Activated CD4-positive, alpha-beta T cell treated with anti-CD3 and anti-CD28 coated beads, Interleukin-2, amount 10 ng/mL, durations not matched to agents 24 days and 14 days (primary cell): ENCODE measurements around the gene PIEZO1. TPM values are rescaled to one million over a fixed set of nuclear protein-coding genes. Genes with fewer than 3 reads are reported as not detected.
A peak's percentile ranks its signal among the peaks of the same experiment; 100 is the strongest.

ENCODE experiments used
- DNase-seq: peaks from one replicate; pipeline ENCODE4 v3.0.0; 2022
- H3K27ac Mint-ChIP-seq: one replicate; pipeline ENCODE4 v1.8.0; 2022; ENCODE audit warnings: mild to moderate bottlenecking, mixed read lengths
- H3K27me3 Mint-ChIP-seq: one replicate; pipeline ENCODE4 v1.8.0; 2022; ENCODE audit warnings: mixed read lengths
- H3K36me3 Mint-ChIP-seq: one replicate; pipeline ENCODE4 v1.8.0; 2022; ENCODE audit warnings: low read depth, mild to moderate bottlenecking, mixed read lengths
- H3K4me1 Mint-ChIP-seq: one replicate; pipeline ENCODE4 v1.8.0; 2021; ENCODE audit warnings: mixed read lengths
- H3K4me3 Mint-ChIP-seq: one replicate; pipeline ENCODE4 v1.8.0; 2022; ENCODE audit warnings: mild to moderate bottlenecking, moderate library complexity, mixed read lengths
- H3K9me3 Mint-ChIP-seq: one replicate; pipeline ENCODE4 v1.8.0; 2021; ENCODE audit warnings: mixed read lengths
- intact Hi-C: fragments of 100-400 bp; cut with micrococcal nuclease; formaldehyde crosslinking; loops from one replicate; pipeline ENCODE4 v1.15.1; 2023
- total RNA-seq: library from RNA; stranded (reverse); gene quantifications from 2 replicates; pipeline ENCODE4 v1.2.3, GENCODE V29; 2022

The PIEZO1 gene
- total RNA-seq, 1 donor from 2014 or later: 226 TPM

DNA sequence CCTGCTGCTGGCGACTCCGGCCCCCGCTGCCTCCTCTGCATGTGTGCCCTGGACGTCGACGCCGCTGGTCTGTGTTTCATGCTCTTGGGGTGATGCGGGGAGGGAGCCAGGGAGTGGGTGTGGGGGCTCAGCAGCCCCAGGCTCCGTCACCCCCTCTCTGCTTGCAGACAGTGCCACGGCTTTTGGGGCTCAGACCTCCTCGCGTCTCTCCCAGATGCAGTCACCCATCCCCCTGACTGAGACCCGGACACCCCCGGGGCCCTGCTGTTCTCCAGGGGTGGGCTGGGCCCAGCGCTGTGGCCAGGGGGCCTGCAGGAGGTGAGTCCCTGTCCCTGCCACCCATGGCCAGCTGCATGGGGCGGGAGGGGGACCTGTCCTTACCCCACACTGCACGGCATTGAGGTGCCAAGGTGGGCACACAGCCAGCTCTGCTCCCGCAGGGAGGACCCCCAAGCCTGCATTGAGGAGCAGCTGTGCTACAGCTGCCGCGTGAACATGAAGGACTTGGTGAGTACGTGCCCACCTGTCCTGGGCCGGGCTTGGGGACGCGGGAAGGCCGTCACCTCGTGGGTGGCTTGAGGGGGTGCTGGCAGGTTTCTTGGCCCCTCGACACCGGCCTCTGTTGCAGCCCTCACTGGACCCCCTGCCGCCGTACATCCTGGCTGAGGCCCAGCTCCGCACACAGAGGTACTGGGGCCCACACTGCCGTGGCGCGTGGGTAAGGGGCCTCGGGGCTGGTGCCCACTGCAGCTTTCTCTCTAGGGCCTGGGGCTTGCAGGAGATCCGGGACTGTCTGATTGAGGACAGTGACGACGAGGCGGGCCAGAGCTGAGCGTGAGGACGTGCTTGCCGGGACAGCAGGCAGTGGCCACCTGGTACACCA lies 70.4 kb downstream of the PIEZO1 start:
- H3K36me3 Mint-ChIP-seq: peaks cover 29% of the 10 kb centered on the region
- H3K9me3 Mint-ChIP-seq: no peaks in the 10 kb centered on the region
- intact Hi-C loops: no loop called here
- no peak overlapping the region for H3K4me3 Mint-ChIP-seq
- H3K27me3 Mint-ChIP-seq: no peaks in the 10 kb centered on the region
- H3K27ac Mint-ChIP-seq: no peak overlapping the region
- no peaks in the 10 kb centered on the region for H3K4me1 Mint-ChIP-seq
- no peak for DNase-seq

DNA sequence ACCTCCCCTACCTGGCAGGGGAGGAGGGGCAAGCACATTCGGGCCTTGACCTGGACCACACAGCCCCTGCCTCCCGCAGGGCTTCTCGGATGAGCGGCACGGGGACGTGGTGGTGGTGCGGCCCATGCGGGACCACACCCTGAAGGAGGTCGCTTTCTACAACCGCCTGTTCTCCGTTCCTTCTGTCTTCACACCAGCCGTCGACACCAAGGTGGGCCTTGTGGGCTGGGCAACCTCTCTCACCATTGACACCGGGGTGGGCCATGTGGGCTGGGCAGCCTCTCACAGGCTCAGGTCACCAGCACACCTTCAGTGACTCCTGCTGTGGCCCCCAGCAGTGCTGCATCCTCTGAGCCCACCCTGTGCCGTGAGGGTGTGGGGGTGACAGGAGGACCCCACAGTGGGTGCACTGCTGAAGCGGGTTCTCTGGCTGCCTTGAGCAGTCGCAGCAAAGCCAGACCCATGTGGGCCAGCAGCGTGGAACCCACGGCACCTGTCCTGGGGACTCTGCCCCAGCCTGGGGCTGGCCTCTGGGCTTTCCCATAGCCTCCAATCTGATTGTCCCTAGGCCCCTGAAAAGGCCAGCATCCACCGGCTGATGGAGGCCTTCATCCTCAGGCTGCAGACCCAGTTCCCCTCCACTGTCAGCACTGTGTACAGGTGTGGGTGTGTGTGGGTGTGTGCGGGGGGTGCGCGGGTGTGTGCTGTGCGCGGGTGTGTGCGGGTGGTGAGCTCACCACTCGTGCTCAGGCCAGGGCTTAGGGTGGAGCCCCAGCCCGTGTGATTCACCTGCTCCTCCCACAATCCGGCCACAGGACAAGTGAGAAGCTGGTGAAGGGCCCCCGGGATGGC lies 71.2 kb downstream of the PIEZO1 start:
- Mint-ChIP-seq H3K27ac (no peak overlapping the region), H3K36me3 (peaks cover 26% of the 10 kb centered on the region), H3K4me3 (no peak overlapping the region), H3K4me1 (no peaks in the 10 kb centered on the region), H3K9me3 (no peaks in the 10 kb centered on the region), H3K27me3 (no peaks in the 10 kb centered on the region)
- no peak for DNase-seq
- intact Hi-C loops: no loop called here

DNA sequence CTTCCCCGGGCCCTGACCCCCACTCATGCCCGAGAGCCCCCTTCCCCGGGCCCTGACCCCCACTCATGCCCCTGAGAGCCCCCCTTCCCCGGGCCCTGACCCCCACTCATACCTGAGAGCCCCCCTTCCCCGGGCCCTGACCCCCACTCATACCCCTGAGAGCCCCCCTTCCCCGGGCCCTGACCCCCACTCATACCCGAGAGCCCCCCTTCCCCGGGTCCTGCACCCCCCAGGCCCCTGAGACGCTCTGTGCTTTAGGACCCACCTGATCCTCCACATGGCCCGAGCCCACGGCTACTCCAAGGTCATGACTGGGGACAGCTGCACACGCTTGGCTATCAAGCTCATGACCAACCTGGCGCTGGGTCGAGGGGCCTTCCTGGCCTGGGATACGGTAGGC lies 72.0 kb downstream of the PIEZO1 start:
- intact Hi-C loops: no loop called here
- Mint-ChIP-seq H3K36me3 (peaks cover 21% of the 10 kb centered on the region), H3K4me1 (no peaks in the 10 kb centered on the region), H3K27me3 (no peaks in the 10 kb centered on the region), H3K4me3 (no peak overlapping the region), H3K27ac (no peak overlapping the region), H3K9me3 (no peaks in the 10 kb centered on the region)
- DNase-seq: no peak

DNA sequence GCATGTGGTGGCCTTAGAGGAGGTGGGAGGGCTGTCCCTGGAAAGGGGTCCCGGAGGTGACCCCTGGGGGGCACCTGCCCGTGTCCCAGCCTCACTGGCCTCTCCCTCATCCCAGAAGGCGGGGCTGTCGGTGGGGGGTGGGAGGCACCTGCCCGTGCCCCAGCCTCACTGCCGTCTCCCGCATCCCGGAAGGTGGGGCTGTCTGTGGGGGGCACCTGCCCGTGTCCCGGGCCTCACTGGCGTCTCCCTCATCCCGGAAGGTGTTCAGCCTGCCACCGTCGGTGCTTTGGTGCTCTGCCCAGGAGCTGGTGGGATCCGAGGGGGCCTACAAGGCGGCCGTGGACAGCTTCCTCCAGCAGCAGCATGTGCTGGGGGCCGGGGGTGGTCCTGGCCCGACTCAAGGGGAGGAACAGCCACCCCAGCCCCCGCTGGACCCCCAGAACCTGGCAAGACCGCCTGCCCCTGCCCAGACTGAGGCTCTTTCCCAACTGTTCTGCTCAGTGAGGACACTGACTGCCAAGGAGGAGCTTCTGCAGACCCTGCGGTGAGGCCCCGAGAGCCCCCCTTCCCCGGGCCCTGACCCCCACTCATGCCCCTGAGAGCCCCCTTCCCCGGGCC lies 72.5 kb downstream of the PIEZO1 start:
- DNase-seq: no peak

DNA sequence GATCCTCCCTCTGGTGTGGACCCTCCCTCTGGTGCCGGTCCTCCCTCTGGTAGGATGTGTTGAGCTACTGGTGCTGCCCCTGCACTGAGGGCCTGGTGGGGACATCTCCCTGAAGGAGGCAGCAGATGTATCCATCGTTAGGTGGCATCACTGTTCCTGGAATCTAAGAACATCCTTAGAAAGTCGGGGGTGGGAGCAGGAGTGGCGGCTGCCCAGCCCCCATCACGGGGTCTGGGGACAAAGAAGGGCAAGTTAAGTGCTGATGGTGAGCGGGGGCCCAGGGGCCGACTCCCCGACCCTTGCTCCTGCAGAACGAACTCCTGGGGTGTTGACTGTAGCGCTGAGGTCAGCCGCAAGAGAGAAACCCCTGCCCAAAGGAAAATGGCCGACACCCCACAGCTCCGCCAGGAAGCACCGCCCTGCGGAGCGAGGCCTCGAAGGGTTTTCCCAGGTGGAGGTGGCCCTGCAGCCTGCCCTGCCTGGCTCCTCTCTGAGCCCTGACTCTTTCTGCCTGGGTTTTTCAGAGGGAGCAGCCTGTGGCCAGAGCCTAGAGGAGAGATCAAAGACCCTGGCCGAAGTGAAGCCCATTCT lies 73.2 kb downstream of the PIEZO1 start:
- H3K36me3 Mint-ChIP-seq: peaks cover 16% of the 10 kb centered on the region
- DNase-seq: no peak
- H3K27me3 Mint-ChIP-seq: no peaks in the 10 kb centered on the region
- intact Hi-C loops: no loop called here
- no peak overlapping the region for H3K4me3 Mint-ChIP-seq
- no peak overlapping the region for H3K27ac Mint-ChIP-seq
- H3K9me3 Mint-ChIP-seq: no peaks in the 10 kb centered on the region
- H3K4me1 Mint-ChIP-seq: peaks cover 8% of the 10 kb centered on the region

More for the DNA sequence above, 72.5 kb downstream of the PIEZO1 start:
- H3K27me3 Mint-ChIP-seq: no peaks in the 10 kb centered on the region
- no peak overlapping the region for H3K4me3 Mint-ChIP-seq
- H3K36me3 Mint-ChIP-seq: peaks cover 18% of the 10 kb centered on the region
- H3K4me1 Mint-ChIP-seq: peaks cover 1% of the 10 kb centered on the region
- intact Hi-C loops: no loop called here
- H3K27ac Mint-ChIP-seq: no peak overlapping the region
- H3K9me3 Mint-ChIP-seq: no peaks in the 10 kb centered on the region

DNA sequence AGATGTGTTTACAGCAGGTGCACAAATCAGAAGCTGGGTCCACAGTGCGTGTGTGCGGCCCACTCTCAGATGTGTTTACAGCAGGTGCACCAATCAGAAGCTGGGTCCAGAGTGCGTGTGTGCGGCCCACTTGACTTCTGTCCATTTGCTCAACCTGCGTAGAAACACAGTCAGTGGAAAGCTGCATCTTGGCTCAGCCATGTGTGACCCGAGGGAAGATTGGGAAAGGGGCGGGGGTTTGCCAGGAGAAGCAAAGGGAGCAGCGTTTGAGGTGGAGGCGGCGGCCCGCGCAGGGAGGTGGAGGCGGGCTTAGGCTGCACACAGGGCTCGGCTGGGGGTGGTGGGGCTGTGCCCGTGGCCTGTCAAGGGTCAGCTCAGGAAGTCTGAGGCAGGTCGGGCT lies 74.5 kb downstream of the PIEZO1 start:
- intact Hi-C loops: no loop called here
- DNase-seq: no peak
- Mint-ChIP-seq H3K27me3 (no peaks in the 10 kb centered on the region), H3K36me3 (peaks cover 11% of the 10 kb centered on the region), H3K4me1 (peaks cover 8% of the 10 kb centered on the region), H3K27ac (no peak overlapping the region), H3K9me3 (no peaks in the 10 kb centered on the region), H3K4me3 (no peak overlapping the region)

DNA sequence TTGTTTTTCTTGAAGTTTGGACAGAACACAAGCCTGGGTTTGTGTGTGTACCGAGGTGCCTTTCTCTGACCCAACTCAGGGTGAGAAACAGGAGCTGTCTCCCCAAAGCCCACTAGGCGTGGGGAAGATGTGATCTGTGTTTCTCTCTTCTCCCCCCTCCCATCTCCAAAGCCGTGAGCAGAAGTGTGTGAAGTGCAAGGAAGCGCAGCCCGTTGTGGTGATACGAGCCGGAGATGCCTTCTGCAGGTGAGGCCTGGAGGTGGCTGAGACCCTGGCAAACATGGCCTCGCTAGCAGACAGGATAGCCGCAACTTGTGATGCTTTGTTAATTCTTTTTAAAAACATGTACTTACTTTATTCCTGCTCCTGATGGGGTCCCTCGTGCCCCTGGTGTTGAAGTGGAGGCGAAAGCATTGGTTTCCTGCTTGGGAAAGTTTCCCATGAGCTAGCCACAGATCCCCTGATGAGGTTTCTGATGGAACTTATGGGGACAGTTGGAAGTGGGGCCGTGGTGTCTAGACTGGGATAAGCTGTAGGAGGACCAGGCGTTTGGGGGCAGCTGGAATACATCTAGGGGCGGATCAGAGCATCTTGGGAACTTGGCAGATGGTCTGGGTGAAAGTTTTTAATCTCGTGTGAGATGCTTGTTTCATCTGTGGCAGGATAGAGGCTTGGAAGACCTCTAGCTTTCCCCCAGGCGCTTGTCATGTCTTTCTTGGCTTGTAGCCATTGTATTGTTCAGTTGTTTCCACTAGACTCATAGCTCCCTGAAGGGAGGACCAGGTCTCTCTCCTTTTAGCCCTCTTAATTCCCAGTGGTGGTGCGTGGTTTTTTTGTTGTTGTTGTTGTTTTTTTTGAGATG lies 77.8 kb downstream of the PIEZO1 start:
- no peak for DNase-seq
- Mint-ChIP-seq H3K36me3 (peaks cover 12% of the 10 kb centered on the region), H3K4me1 (peaks cover 34% of the 10 kb centered on the region), H3K27me3 (no peaks in the 10 kb centered on the region), H3K4me3 (peak overlapping the region; percentile 88), H3K9me3 (no peaks in the 10 kb centered on the region), H3K27ac (peak overlapping the region; percentile 81)
- intact Hi-C loops: loop anchor here (1.0 kb wide), 2 partner anchors 30 to 137 kb away; partner anchors contain the start of gene ZC3H18

DNA sequence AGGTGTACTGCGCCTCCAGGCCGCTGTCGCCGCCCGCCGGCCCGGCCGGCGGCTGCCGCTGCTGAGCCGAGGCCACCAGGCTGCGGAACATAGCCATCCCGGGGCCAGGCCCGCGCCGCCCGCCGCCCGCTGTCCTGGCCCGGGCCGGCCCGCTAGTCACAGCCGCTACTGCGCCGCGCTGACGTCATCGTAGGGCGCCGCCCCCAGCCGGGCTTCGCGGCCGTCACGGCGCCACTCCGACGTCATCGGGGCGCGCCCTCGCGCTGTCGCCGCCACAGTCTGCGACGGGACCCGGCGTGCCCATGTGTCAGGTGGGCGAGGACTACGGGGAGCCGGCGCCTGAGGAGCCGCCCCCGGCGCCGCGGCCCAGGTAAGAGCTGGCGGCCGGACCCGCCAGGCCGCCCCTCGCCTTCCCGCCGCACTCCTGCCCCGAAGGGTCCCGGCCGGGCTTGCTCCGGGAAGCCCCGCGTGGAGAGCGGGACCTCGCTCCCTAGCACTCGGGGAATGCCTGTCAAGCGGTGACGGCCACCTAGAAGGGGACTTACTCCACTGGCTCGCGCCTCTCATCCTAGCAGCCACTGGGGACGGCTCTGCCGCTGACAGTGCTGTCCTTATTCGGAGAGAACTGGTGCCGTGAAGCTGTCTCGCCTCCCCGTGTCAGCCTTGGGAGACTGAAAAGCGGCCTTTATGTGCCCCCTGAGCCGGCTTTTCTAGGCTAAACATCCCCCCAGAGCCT lies 78.6 kb downstream of the PIEZO1 start, which contains the start of the genes CTU2 and RNF166:
TSS of gene CTU2 (plus strand) at position 275 of the 736 bp plus-strand sequence. CDS start at position 303, 28 bp downstream.
TSS of gene RNF166 (minus strand) at position 180 of the 736 bp plus-strand sequence. CDS start at position 97, 83 bp downstream.
- Mint-ChIP-seq H3K27ac (peak within 1 kb of the TSS; percentile 87), H3K4me3 (peak within 1 kb of the TSS; percentile 88), H3K27me3 (no peaks in the 10 kb centered on the region), H3K9me3 (no peaks in the 10 kb centered on the region), H3K36me3 (peaks cover 12% of the 10 kb centered on the region), H3K4me1 (peaks cover 37% of the 10 kb centered on the region)
- intact Hi-C loops: loop anchor here (1.0 kb wide), 2 partner anchors 31 to 136 kb away; partner anchors contain the start of gene ZC3H18
- peak; percentile 98 for DNase-seq

DNA sequence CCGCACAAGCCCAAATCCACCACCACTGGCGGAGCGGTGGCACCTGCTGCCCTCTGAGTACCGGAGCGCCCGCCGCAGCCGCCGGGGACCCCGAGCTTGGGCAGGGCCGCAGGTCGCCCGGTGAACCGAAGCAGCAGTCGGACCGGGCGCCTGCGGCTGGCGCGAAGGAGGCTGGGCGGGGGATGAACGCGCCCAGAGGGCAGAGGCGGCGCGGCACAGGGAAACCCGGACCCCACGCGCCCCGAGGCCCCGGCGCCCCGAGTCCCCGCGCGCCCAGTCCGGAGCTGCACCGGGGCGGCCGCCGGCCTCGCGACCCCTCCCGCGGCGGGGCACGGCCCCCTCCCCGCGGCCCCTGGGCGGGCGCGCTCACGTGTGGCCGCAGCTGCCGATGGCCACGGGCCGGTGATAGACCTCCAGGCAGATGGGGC lies 79.2 kb downstream of the PIEZO1 start:
- Mint-ChIP-seq H3K27me3 (no peaks in the 10 kb centered on the region), H3K27ac (peak overlapping the region; percentile 87), H3K4me3 (peak overlapping the region; percentile 81), H3K9me3 (no peaks in the 10 kb centered on the region), H3K4me1 (peaks cover 40% of the 10 kb centered on the region), H3K36me3 (peaks cover 15% of the 10 kb centered on the region)
- peak; percentile 78 for DNase-seq
- intact Hi-C loops: loop anchor here (1.0 to 2.0 kb wide), 3 partner anchors 31 to 136 kb away; partner anchors contain the start of gene ZC3H18

DNA sequence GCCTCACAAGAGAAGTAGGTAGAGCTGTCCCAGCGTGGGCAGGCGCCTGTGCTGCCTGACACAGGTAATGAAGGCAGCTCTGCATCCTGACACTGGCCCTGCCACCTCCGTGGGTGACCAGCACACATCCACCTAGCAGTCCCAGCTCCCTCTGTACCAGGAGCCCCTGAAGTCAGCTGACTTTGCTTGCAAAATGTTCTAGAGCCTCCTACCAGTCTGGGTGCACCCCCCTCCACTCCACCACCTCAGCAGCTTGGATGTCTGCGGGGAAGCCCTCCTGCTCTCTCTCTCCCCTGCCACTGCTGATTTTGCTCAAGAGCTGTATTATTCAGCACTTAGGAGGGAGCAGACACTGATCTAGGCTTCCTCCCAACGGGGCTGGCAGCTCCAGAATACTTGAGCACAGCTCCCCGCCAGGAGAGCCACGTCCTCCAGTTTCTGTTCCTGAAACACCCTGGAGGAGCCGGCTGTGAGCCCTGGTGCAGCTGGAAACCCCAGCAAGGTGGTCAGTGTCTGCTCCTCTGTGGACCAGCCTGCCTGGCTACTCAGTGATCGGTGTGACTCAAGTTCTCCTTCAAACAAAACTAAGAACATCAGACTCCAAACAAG lies 79.8 kb downstream of the PIEZO1 start:
- peak; percentile 76 for DNase-seq
- H3K27me3 Mint-ChIP-seq: no peaks in the 10 kb centered on the region
- peak overlapping the region; percentile 81 for H3K4me3 Mint-ChIP-seq
- no peaks in the 10 kb centered on the region for H3K9me3 Mint-ChIP-seq
- peak overlapping the region; percentile 87 for H3K27ac Mint-ChIP-seq
- peaks cover 17% of the 10 kb centered on the region for H3K36me3 Mint-ChIP-seq
- intact Hi-C loops: loop anchor here (2.0 kb wide), 1 partner anchor 78 kb away; no protein-coding TSS in a partner anchor
- H3K4me1 Mint-ChIP-seq: peaks cover 44% of the 10 kb centered on the region

DNA sequence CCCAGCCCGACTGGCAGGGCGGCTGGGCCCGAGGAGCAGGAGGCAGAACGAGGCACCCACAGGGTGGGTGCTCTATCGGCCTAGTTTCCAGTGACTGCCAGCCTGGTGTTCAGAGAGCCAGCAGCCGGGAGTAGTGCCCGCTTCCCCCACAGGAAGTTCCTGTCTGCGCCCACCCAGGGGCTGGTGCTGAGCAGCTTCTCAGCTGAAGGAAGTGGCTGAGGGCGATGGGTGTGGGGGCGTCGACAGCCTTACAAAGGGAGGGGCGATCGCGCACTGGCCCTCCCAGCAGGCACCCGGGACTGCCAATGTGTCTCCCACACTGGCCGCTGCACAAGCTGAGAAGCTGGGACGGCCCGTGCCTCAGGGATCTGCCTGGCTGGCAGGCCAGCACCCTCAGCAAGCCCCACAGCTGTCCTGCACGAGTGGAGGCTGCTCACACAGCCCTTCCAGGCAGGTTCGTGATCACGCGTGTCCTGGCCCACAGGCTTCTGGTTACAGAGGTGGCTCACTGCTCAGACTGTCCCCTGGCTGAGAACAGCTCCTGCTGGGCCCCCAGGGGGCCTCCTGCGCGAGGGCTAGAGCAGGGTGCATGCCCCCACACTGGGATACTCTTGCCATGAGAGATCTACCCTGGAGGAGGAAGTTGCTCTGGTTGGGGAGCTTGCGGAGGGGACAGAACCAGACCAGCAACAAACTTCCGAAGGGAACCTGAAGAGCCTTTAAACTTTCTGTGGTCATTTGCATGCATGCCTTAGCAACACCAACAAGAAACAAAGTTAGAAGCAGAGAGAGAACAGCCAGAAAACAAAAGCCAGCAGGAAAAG lies 81.3 kb downstream of the PIEZO1 start:
- H3K4me1 Mint-ChIP-seq: peaks cover 52% of the 10 kb centered on the region
- peak; percentile 91 for DNase-seq
- peaks cover 21% of the 10 kb centered on the region for H3K36me3 Mint-ChIP-seq
- no peaks in the 10 kb centered on the region for H3K27me3 Mint-ChIP-seq
- intact Hi-C loops: loop anchor here (1.0 to 5.0 kb wide), 3 partner anchors 17 to 79 kb away; partner anchors contain the start of genes IL17C and SNAI3
- H3K9me3 Mint-ChIP-seq: no peaks in the 10 kb centered on the region
- H3K4me3 Mint-ChIP-seq: peak overlapping the region; percentile 81
- H3K27ac Mint-ChIP-seq: peak overlapping the region; percentile 95
